HG03565 (cell line): ENCODE measurements around the gene CHURC1.

ENCODE experiments used
- ATAC-seq: cut with Tn5 transposase; IDR thresholded peaks from one replicate; pipeline ENCODE4 v1.9.1; 2021; ENCODE audit warnings: mild to moderate bottlenecking, moderate library complexity; ENCODE audit not compliant: unreplicated experiment

CHURC1 gene

DNA sequence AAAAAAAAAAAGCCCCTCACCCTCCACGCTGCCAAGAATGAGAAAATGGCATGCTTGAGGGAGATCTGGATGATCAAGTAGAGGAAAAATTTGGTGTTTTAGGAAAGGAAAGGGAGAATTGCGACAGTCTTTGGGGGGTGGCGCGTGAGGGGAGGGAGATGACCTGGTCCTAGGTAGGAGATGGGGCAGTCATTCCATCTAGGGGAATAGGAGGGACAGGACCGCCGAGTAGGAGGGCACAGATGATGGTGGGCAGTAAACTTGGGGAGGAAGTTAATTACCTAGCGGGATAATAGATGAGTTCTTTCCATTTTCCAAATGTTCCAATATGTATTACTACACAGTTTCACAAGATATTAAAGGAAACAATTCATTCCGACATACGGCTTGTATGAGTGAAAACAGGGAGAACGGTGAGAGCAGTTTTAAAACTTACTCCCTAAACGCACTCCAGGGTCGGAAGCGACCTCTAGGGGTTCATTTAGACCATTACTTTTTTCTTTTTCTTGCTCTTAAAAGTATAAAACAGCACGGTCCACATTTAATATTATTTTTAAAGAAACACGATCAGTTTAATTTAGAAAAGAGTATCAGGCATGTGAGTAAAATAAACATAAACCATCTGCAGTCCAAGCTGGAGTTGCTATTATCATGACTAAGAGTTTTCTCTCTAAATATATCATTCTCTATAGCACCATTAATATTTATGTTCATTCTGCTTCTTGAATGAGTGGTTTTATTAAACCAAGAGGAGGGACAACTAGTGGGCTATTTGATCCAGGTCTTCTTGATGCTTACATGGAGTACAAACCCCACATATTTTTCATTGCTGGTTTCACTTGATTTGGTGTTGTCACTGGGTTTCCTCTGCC is 69.4 kb downstream of the CHURC1 start:
- ATAC-seq: no peak
